T-helper 2 cell (primary cell): ENCODE measurements around the gene FCN3.

Experiments
- DNase-seq, 5 experiments: peaks; one replicate each; pipeline versions ENCODE4 v3.0.0 to v3.0.0-alpha.2; 2012 to 2022

Gene FCN3

DNA sequence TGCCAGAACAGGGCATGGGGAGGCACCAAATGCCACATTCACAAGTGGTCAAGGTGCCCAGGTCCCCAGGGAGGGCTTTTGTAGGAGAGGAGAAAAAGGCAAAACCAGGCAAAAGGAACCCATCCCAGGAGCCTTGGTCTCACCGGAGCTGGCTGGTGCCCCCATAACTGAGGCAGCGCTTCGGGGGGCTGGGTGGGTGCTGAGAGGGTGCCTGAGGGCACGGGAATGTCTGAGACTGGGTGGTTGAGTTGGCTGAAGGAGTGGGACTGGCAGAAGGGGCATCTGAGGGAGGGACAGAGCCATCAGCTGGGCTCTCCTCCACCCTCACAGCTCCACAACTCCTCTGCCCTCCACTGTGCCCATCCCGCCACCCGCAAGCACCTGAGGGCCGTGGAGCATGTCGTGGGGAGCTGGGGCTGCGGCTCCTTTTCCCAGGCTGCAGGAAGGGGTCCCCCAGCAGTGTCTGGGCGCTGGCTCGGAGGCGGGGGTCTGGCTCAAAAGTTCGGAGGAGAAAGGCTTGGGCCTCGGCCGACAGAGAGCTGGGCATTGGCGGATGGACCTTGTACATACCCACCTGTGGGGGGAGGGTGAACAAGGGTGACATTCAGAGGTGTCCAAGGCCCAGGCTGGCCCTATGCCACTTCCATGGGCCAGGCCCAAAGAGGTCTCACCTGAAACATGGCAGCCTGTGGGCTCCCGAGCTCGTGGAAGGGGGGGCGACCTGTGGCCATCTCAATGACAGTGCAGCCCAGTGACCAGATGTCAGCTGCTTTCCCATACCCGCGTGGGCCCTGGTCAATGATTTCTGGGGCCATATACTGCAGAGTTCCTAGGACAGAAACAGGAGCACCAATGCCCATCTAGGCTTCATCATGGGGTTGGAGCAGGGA is 16.3 kb downstream of the FCN3 start:
- DNase-seq, result no peak

DNA sequence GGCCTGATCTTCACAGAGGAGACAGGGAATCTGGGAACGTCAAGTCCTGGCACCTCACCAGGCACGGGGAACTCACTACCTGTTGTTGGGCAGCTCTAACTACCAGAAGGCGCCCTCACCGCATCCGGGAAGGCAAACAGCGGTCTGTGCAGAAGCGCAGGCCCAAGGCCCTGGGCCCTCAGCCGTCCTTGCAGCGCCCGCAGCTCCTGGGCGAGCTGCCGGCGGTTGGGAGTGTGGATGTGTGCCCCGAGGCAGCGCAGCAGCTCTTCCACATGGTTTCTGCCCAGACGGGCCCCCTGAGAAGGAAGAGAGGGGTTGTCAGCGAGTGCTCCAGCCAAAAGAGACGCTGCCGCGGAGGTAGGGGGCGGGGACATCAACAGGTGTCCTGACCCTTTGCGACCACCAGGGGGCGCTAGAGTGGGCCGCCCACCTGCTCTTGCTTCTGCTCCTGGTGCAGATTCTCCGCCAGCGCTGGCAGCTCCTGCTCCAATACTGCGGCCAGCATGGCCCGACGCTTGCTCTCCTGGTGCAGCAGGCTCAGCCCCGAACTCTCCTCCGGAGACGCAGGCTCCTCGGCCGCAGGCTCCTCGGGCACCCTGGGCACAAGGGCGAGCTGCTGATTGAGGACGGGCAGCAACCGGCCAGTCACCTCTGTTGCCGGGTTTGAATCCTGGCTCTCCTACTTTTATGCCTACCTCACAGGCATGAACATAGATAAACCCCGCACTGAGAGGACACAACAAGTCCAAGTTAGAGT is 17.2 kb downstream of the FCN3 start:
- peak; percentile 53 to 88 (median 75) for DNase-seq

DNA sequence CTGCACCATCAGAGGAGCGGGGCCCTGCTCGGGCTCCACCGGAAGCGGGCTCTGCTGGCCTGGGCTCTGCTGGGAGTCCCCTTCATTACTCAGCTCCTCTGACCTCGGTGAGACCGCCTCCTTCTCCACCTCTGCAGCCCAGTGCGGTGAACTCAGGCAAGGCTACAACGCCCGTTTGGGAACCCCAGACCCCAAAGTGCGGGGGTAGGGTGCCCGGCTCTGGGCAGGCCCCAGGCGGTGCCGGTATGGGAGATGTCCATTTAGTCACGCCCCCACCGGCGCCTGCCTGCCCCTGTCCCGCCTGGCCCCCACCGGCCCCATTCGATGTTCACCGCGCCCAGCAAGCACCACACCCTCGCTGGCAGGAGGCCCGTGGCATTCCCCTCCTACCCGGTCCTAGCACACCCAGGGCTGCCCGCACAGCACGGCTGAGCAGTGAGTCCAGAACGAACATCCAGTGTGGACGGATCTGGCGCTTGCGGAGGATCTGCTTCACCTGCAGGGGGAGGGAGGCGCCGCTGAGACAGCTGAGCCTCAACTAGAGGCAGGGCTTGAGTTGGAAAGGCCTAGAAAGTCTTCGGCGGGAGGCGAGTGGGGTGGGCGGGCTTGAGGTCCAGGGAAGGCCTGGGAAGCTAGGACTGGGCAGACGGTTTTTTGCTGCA is 17.9 kb downstream of the FCN3 start:
- DNase-seq, result peak in 3 of 5 experiments; percentile 38 to 55 (median 51)

DNA sequence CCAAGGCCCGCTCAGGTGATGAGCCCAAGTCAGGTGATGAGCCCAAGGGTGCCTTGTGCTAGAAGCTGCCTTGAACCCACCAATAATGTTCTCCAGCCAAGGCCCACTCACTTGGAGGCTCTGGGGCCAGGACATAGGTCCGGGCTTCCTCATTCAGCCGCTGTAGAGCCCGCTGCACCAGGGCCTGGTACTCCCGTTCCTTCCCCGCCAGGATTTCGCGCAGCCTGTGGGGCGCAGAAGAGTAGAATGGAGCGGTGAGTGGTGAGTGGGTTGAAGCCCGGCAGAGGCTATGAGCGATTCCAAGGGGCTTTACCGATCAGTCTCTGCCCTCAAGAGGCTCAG is 18.4 kb downstream of the FCN3 start:
- no peak for DNase-seq

DNA sequence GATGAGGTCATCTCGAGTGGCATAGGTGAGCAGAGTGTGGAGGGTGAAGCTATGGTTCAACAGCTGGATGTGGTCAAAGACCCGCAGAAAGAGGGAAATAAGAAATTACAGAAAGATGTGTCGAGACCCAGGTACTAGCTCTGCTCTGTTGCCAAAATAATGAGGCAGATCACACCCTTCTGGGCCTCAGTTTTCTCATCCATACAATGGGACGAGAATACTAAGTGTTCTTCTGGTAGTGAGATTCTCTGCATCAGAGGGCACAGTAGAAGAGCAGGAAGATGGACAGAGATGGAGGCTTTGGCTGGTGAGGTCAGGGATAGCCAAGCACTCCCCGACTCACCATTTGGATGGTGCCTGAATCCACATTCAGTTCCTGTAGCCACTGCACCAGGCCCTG is 18.9 kb downstream of the FCN3 start:
- no peak for DNase-seq

DNA sequence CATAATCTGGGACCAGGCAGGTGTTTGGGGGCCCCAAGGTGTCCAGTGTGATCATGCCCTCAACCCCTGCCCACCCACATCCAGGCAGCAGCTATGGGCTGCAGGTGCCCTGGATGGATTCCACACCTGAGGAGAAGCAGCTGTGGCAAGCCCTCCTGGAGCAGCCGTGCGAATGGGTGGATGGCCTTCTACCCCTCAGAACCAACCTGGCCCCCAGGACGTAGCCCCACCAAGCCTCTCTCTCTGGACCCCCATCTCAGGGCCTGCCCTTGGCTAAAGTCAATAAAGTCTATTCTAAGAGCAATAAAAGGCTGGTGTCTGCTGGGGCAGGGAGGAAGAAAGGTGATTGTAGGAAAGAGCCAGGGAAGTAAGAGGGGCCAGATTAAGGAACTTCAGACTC is 21.0 kb downstream of the FCN3 start:
- no peak for DNase-seq

DNA sequence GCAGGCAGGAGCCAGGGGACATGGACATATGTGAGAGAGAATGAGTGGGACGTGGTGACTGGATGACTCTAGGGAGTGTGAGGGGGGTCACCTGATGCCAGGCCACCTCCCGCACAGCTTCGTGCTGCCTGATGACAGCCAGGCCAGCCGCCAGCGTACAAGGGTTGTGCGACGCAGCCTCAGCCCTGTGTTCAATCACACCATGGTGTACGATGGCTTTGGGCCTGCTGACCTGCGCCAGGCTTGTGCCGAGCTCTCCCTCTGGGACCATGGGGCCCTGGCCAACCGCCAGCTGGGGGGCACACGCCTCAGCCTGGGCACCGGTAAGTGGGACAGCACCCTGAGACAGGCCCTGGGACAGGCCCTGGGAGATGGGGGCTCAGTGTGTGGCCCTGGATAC is 21.5 kb downstream of the FCN3 start:
- no peak for DNase-seq

DNA sequence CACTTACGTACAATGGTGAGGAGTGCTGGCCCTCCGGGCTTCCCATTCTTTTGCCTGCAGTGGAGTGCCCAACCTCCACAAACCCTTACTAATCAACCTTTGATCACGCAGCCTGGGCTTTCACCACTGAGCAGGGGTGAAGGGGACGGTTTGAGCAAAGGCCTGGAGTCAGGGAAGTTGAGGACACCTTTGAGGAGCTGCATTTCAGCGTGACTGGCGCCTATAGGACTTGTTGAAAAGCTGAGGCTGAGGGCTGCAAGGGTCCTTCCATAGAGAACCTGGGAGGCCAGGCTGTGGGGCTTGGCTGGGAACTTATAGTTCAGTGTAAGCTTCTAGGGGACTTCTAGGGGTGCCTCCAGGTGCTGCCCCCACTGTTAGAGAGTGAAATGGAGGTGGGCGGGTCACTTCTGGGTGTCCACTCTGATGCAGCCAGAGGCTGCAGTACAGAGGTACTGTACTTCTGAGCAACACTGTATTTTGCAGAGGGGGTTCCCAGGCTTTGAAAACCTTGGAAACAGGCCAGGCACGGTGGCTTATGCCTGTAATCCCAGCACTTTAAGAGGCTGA is 23.0 kb downstream of the FCN3 start:
- DNase-seq, result no peak

DNA sequence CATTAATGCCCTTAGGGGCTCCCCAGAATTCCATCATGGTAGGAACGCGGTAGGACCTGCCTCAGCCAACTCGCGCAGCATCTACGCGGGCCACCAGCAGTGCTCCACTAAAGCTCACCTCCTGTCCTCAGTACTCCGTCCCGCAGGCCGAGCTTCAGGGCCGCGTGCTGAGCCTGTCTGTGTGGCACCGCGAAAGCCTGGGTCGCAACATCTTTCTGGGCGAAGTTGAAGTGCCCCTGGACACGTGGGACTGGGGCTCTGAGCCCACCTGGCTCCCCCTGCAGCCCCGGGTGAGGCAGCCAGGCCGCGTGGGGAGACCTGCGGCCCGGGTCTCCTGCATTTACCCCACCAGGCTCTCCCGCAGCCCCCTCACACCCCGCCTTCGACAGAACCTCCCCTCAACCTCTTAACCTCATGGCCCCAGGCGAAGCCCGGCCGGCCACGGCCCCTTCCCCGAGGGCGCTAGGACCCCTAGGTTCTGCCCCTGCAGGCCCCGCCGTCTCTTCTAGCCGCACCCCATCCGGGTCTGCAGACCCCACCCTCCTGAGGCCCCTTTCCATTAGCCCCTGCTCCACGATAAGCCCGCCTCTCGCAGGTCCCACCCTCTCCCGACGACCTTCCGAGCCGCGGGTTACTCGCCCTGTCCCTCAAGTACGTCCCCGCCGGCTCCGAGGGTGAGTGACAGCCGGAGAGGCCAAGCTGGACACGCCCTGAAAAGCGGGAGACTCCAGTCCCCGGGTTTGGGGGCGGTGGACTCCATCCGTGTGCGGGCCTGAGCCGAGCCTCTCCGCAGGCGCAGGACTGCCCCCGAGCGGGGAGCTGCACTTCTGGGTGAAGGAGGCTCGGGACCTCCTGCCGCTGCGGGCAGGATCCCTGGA is 23.7 kb downstream of the FCN3 start:
- DNase-seq, result no peak

DNA sequence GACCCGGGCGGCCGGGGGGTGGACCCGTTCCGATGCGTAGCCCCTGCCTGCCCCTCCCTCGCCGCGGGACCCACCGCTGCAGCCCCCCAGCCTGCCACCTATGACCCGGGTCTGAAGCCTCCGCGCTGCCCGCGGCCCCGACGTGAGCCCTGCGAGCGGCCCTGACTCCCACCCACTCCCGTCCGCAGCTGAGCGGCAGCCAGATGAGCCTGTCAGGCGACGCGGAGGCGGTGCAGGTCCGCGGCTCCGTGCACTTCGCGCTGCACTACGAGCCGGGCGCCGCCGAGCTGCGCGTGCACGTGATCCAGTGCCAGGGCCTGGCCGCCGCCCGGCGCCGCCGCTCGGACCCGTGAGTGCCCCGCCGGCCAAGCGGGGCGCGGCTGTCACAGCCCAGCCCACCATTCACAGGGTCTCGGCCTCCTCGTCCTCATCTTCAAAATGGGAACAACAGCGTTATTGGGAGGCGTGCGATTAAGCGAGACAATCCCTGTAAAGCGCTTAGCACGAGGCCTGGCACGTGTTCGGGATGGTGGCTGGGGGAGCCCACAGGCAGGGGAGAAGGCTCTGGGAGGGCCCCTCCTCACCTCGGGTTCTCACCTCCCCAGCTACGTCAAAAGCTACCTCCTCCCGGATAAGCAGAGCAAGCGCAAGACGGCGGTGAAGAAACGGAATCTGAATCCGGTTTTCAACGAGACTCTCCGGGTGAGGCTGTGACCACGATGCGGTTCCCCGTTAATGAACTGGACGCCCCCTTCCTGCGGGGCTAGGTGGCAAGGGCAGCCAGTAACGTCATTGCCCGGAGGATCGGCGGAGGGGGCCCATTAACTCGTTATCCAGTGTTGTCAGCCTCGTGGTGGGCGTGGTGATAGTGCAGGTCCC is 24.6 kb downstream of the FCN3 start:
- DNase-seq, result peak in 1 of 5 experiments; percentile 49

DNA sequence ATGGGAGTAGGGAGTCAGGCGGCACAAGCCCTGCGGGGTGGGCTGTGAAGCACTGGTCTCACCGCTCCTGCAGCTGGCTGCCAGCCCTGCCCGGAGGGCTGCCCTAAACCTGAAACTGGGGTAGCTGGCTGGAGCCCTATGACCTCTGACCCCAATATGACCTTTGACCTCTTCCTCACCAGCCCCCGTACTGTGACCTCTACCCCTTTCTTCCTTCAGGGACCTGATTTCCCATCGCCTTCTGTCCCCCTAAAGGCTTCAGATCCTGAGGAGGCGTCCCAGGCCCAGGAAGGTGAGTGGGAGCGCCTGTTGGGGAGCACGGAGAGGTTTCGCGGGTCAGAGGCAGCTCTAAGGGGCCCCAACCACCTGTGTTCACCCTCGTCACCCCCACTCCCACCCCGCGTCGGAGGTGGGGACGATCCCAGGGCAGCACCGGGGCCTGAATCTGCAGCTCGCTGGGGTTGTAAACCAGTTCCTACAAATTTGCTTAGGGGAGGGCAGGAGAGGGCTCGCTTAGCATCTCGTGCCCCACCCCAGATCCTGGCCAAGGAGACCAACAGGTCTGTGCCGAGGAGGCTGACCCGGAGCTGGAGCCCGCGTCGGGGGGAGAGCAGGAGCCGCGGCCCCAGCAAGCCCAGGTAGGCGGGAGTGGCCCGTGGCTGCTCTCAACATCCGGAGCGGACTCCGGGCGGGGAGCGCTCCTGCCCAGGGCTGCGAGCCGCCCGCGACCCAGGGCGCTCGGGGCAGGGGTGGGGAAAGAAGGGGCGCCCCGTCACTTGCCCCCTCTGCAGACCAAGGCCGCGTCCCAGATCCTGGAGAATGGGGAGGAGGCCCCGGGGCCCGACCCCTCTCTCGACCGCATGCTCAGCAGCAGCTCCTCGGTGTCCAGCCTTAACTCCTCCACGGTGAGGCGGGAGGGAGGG is 25.5 kb downstream of the FCN3 start:
- peak in 1 of 5 experiments; percentile 43 for DNase-seq

DNA sequence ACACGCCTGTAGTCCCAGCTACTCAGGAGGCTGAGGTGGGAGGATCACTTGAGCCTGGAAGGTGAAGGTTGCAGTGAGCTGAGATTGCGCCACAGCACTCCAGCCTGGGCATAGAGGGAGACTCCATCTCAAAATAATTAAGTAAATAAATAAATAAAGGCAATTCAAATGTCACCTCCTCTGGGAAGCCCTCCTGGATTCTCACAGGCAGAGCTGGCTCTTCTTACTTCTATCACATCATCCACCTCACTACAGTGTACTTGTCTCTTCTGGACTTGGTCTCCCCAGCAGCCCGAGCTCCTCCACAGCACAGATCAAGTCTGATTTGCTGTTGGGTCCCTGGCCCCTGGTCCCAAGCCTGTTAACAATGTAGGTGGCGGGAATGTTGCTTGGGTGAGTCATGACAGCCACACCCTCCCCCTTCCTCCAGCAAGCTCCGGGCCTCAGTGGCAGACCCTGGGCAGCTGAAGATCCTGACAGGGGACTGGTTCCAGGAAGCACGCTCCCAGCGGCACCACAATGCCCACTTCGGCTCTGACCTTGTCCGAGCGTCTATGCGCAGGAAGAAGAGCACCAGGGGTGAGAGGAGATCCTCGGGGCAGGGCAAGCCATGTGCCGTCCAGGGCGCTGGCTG is 27.5 kb downstream of the FCN3 start:
- no peak for DNase-seq

DNA sequence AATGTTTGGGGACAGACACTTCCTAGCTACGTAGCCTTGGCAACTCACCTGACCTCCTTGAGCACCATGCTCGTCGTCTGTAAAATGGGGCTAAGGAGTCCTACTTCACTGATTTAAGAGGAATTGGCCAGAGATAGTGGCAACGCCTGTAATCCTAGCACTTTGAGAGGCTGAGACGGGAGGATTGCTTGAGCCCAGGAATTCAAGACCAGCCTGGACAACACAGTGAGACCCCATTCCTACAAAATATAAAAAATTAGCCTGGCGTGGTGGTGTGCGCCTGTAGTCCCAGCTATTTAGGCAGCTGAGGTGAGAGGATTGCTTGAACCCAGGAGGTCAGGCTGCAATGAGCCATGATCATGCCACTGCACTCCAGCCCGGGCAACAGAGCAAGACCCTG is 28.3 kb downstream of the FCN3 start:
- DNase-seq, result no peak

DNA sequence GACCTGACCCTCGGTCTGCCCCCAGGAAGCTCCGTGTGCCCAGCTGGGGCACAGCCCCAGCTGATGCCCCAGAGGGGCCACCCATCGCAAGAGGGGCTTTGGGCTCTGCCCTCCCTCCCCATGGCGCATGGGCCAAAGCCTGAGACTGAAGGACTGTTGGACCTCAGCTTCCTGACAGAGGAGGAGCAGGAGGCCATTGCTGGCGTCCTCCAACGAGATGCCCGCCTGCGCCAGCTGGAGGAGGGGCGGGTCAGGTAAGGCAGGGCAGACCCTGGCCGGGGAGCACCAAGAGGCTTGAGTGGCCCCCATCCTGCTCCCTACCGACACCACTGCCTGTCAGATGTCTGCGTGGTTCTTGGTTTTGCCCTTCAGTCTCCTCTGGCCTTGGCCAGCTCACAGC is 29.4 kb downstream of the FCN3 start:
- no peak for DNase-seq

DNA sequence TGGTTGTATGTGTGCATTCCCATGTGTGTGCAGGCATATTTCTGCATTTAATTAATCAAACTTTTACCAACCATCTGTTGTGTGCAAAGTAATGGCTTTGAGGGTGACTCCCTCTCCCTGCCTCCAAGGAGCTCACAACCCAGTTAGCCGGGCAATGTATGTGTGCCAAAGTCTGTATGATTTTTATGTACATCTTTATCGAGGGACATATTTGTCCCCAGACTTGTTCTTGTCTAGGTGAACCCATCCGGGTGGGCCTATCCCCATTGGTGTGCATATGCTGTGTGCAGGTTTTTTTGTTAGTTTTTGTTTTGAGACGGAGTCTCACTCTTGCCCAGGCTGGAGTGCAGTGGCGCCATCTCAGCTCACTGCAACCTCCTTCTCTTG is 31.0 kb downstream of the FCN3 start:
- DNase-seq, result no peak

DNA sequence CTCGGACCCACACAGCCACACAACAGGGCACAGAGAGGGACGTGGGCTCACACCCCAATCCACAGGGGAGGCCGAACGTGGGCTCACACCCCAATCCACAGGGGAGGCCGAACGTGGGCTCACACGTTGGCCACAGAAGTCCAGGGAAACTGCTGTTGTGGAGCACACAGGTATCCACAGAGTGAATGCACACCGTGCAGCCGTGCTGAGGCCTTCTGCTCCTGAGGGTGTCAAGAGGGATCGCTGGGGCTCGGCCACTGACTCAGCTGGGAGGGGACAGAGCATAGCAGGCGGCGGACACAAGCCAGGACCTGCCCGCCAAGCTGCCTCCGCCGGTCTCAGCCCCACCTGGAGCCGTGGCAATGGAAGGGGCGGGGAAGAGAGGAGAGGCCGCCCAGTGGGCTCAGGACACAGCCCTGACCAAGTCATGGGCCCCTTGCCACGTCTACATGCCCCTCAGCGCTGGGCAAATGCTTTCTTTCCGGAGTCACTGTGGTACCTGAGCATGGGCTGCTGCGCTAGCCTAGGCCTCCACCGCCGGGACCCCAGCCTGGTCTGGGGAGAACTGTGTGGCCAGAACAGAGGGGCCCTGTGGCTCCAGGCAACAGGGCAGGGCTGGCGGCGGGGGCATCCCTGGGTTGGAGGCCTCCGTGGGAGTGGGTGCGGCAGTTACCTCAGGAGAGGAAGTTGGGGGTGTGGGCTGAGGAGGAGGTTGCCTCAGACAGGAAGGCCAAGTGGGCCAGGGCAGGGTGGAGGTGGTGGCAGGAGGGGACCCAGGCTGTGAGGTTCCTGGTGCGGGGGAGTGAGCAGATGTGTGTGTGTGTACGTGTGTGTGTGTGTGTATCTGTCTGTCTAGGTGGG is 31.6 kb downstream of the FCN3 start:
- DNase-seq, result peak; percentile 43 to 94 (median 73)

DNA sequence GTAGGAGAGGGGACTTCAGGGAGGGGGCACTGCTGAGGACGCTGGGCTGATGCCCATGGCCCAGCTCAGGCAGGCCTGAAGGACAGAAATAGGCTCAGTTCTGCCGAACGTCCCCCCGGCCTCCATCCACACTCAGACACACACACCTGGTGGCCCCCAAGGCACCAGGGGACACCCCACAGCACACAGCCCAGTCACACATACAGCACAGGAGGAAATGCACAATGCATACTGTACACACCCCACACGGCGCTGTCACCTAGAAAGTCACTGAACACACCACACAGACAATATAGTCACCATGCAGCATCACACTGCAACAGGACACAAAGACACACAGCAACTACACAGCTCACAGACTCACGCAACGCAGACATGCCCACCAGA is 32.2 kb downstream of the FCN3 start:
- DNase-seq, result peak in 1 of 5 experiments; percentile 81

DNA sequence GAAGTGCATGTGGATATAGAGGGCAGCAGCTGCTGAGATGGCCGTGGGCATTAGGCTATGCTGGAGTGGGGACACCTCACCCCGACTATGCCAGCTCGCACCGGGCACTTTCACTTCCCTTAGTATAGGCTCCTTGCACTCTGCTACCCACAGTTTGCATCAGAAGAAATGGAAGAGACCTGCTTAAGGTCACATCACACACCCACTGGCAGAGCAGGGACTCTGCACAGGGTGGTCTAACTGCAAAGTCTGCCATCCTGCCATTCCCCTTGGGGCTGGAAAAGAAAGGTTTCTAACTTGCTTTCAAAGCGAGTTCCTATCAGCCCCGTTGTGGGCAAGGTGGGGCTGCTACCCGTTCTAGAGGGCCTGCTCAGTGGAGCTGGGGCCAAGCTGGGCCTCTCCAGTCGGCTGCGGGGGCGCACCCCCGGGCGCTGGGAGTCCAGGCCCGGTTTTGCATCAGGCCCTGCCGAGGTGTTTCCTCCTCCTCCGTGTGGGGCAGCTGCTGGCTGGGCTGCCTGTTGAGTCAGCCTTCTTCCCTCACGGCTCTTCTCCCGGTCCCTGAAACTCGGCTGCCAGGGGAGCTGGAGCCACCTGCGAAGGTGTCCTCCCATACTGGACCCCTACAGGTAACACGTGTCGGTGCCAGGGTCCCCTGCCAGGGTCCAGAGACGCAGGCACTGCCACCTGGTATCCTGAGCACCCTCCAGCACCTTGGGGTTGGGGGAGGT is 32.9 kb downstream of the FCN3 start, which contains the start of gene SYTL1:
TSS of gene SYTL1 (plus strand) at position 498 of the 728 bp plus-strand sequence. CDS start 3,313 bp downstream, outside the sequence.
- peak; percentile 22 to 85 (median 46) for DNase-seq
